Activated naive CD4-positive, alpha-beta T cell treated with anti-CD3 and anti-CD28 coated beads, Interleukin-2, amount 10 ng/mL, durations not matched to agents 7 days and 5 days (primary cell): ENCODE measurements around the gene RIMBP3C.
"Not testable (repeated sequence)": the region's sequence is repeated elsewhere in the genome, so short reads cannot be mapped to it uniquely, and the experiment has no call there.

Experiments used
- CTCF ChIA-PET: fragments of 350-600 bp; sonication (Branson Sonifier 250); formaldehyde crosslinking; loops from one replicate; lab custom pipeline; 2021; ENCODE audit warnings: antibody characterized with exemption; lab: Charles Lee
- DNase-seq: peaks from one replicate; pipeline ENCODE4 v3.0.0-alpha.2; 2020
- H3K27ac Mint-ChIP-seq: one replicate; pipeline ENCODE4 v1.8.0; 2021; ENCODE audit warnings: mild to moderate bottlenecking, moderate library complexity, mixed read lengths
- H3K27me3 Mint-ChIP-seq: one replicate; pipeline ENCODE4 v1.8.0; 2021; ENCODE audit warnings: mild to moderate bottlenecking, mixed read lengths
- H3K36me3 Mint-ChIP-seq: one replicate; pipeline ENCODE4 v1.8.0; 2021; ENCODE audit warnings: mixed read lengths
- H3K4me1 Mint-ChIP-seq: one replicate; pipeline ENCODE4 v1.8.0; 2021; ENCODE audit warnings: mixed read lengths
- H3K4me3 Mint-ChIP-seq: one replicate; pipeline ENCODE4 v1.8.0; 2021; ENCODE audit warnings: mild to moderate bottlenecking, moderate library complexity, mixed read lengths
- H3K9me3 Mint-ChIP-seq: one replicate; pipeline ENCODE4 v1.8.0; 2021; ENCODE audit warnings: mixed read lengths

Gene RIMBP3C, protein sequence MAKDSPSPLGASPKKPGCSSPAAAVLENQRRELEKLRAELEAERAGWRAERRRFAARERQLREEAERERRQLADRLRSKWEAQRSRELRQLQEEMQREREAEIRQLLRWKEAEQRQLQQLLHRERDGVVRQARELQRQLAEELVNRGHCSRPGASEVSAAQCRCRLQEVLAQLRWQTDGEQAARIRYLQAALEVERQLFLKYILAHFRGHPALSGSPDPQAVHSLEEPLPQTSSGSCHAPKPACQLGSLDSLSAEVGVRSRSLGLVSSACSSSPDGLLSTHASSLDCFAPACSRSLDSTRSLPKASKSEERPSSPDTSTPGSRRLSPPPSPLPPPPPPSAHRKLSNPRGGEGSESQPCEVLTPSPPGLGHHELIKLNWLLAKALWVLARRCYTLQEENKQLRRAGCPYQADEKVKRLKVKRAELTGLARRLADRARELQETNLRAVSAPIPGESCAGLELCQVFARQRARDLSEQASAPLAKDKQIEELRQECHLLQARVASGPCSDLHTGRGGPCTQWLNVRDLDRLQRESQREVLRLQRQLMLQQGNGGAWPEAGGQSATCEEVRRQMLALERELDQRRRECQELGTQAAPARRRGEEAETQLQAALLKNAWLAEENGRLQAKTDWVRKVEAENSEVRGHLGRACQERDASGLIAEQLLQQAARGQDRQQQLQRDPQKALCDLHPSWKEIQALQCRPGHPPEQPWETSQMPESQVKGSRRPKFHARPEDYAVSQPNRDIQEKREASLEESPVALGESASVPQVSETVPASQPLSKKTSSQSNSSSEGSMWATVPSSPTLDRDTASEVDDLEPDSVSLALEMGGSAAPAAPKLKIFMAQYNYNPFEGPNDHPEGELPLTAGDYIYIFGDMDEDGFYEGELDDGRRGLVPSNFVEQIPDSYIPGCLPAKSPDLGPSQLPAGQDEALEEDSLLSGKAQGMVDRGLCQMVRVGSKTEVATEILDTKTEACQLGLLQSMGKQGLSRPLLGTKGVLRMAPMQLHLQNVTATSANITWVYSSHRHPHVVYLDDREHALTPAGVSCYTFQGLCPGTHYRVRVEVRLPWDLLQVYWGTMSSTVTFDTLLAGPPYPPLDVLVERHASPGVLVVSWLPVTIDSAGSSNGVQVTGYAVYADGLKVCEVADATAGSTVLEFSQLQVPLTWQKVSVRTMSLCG (N-terminal part only)

DNA sequence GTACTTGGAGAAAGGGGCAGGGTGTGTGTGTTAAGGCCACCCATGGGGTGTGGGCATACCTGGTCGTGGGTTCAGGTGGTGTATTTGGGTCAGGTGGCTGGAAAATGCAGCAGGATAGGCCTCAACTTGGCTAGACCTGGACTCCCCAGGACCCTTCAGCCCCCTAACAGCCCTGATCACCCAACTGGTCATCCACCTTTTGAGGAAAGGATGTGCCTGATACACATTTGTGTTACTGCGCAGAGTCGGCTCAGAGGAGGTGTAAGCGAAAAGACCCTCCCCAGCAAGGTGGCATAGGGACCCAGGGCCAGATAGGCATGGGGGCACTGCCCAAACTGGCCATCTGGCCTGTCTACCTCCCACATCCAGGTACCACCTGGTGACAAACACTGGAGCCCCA is at the start of gene RIMBP3C:
TSS of gene RIMBP3C (minus strand) at position 101 of the 400 bp plus-strand sequence. CDS start 485 bp downstream, outside the sequence.
- H3K27ac Mint-ChIP-seq, H3K4me3 Mint-ChIP-seq, H3K27me3 Mint-ChIP-seq, H3K4me1 Mint-ChIP-seq, H3K36me3 Mint-ChIP-seq, DNase-seq, H3K9me3 Mint-ChIP-seq, CTCF ChIA-PET: not testable (repeated sequence)

DNA sequence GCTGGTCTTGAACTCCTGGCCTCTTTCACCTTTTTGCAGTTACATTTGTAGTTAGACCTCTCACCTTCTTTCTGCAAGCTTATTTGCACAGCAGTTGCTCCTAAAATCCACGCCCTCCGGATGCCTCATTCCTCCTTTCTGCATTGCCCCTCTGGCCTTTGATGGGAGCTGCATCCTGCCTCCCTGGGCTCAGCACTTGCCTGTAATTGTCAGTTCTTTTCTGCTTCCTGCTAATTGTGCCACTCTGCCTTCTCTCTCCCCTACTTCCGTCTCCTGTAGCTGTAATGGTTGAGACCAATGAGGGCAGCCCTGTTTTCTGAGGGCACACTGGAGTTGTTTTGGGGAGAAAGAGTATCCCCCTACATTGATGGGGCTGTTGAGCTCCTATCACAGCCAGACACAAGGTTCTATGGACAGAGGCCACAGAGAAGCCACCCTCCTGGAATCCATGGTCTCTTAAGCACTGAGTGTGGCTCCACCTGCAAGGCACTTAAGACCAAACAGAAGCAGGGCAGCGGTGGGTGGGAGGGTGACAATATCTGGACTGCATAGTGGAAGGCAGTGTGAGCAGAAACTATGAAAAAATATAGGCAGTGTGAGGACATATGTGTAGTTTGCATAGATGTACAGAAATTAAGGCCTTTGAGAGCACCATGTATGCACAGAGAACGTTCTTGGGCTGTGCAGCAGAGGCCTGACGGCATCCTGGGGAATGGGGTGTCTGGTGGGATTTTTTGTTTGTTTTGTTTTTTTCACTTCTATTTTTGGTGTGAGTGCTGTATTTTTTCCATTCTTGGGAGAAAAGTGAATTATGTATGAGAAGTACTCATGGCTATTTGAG is 48.0 kb upstream of the RIMBP3C start:
- H3K27ac Mint-ChIP-seq: no peak overlapping the region
- CTCF ChIA-PET: no interaction called here
- no peak overlapping the region for H3K4me3 Mint-ChIP-seq
- H3K4me1 Mint-ChIP-seq: peaks cover 16% of the 10 kb centered on the region
- H3K9me3 Mint-ChIP-seq: no peaks in the 10 kb centered on the region
- H3K36me3 Mint-ChIP-seq: peaks cover 38% of the 10 kb centered on the region
- no peaks in the 10 kb centered on the region for H3K27me3 Mint-ChIP-seq
- DNase-seq: no peak

DNA sequence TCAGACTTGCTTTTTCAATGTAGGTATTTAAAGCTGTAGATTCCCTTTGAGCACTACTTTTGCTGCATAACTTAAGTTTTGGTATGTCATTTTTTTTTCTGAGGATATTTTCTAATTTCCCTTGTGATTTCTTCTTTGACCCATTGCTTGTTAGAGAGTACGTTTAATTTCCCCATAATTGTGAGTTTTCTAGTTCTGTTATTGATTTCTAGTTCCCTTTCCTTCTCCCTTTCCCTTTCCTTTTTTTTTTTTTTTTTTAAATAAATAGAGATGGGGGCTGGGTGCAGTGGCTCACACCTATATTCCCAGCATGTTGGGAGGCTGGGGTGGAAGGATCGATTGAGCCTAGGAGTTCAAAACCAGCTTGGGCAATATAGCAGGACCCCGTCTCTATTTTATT is 47.0 kb upstream of the RIMBP3C start:
- Mint-ChIP-seq H3K27ac (no peak overlapping the region), H3K36me3 (peaks cover 47% of the 10 kb centered on the region), H3K4me3 (no peak overlapping the region), H3K27me3 (no peaks in the 10 kb centered on the region), H3K9me3 (no peaks in the 10 kb centered on the region), H3K4me1 (peaks cover 16% of the 10 kb centered on the region)
- CTCF ChIA-PET: no interaction called here
- no peak for DNase-seq

DNA sequence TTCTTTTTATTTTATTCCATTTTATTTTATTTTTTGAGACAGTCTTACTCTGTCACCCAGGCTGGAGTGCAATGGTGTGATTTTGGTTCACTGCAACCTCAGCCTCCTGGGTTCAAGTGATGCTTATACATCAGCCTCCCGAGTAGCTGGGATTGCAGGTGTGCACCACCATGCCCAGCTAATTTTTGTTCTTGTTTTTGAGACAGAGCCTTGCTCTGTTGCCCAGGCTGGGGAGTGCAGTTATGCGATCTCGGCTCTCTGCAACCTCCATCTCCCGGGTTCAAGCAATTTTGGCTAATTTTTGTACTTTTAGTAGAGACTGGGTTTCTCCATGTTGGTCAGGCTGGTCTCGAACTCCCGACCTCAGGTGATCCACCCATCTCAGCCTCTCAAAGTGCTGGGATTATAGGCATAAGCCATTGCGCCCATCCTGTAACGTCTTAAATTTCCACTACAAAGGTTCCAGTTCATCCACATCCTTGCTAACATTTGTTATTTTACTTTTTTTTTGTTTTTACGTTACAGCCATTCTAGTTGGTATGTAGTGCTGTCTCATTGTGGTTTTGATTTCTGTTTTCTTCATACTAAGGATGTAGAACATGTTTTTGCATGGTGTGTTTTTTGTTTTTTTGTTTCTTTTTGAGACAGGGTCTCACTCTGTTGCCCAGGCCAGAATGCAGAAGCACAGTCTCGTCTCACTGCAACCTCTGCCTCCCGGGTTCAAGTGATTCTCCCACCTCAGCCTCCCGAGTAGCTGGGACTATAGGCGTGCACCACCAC is 45.3 kb upstream of the RIMBP3C start:
- CTCF ChIA-PET, H3K27me3 Mint-ChIP-seq, H3K9me3 Mint-ChIP-seq, DNase-seq, H3K4me3 Mint-ChIP-seq, H3K27ac Mint-ChIP-seq: not testable (repeated sequence)
- Mint-ChIP-seq H3K36me3 (peaks cover 52% of the 10 kb centered on the region), H3K4me1 (peaks cover 11% of the 10 kb centered on the region)

DNA sequence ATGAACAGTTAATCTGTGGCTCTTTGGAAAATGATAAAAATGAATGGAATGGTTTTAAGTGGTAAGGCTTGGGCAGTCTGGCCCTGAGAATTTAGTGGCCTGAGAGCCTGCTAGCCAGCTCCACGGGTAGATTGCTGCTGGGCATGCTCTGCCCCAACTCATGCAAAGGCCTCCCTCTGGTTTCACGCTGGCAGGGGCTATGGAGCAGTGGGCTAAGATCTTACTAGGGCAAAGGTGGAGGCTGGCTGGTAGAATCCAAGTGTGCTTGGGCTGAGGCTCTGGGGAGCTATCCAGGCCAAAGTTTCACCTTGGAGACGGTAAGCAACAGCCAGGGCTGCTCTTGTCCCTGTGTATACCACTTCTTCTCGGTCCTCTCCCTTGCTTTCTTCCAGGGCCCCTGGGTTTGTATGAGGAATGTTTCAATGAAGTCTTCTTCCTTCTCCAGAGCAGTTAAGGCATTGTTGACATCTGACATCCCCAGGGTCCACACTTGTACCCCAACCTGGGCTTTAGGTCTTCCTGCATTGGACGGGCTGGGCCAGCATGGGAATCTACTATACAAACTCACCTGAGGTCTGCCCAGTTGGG is 43.7 kb upstream of the RIMBP3C start:
- Mint-ChIP-seq H3K36me3 (peaks cover 52% of the 10 kb centered on the region), H3K27ac (no peak overlapping the region), H3K27me3 (no peaks in the 10 kb centered on the region), H3K4me1 (peaks cover 15% of the 10 kb centered on the region), H3K9me3 (no peaks in the 10 kb centered on the region), H3K4me3 (no peak overlapping the region)
- DNase-seq: no peak
- CTCF ChIA-PET: interaction anchor here (0.7 to 1.9 kb wide), 2 partner anchors 11 to 34 kb away, joined by 3 to 5 read pairs; partner anchors contain the start of gene YDJC

DNA sequence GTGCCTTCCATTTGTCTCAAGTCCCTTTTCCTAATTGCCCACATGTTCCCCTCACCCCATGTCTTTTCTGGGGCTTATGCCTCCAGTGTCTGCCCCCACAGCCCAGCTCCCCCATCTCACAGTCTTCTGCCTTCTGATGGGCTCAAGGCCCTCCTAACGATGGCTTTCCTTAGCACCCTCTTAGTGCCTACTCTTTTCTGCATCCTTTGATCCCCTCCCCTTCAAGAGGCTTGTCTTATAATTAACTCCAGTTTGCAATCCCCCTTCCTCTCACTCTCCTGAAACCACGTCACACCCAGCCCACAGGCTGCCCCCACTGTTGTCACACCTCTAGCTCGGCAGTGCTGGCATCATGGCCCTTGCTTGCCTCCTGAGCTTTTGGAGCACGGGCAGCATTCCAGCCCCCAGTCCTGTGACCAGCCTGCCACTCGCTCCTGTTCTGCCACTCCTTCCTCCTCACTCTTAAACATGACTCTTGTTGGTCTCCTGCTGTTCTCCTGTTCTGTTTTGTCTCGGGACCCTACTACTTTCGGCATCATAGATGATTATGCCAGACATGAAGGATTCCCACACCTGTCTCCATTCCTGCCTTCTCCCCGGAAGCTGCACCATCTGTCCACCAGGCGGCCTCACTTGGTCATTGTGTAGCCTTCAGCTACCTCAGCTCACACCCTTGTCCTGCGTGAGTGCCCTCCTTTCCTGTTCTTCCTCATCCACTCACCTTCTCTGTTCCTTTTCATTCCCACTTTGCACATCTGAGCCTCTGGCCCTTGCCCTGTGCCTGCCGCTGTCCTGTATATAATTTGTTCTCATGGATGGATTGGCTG is 42.4 kb upstream of the RIMBP3C start:
- no peaks in the 10 kb centered on the region for H3K27me3 Mint-ChIP-seq
- CTCF ChIA-PET: interaction anchor here (0.9 to 1.9 kb wide), 2 partner anchors 15 to 36 kb away, joined by 3 to 5 read pairs; partner anchors contain the start of gene YDJC
- DNase-seq: no peak
- peaks cover 17% of the 10 kb centered on the region for H3K4me1 Mint-ChIP-seq
- peaks cover 47% of the 10 kb centered on the region for H3K36me3 Mint-ChIP-seq
- H3K9me3 Mint-ChIP-seq: no peaks in the 10 kb centered on the region
- no peak overlapping the region for H3K4me3 Mint-ChIP-seq
- H3K27ac Mint-ChIP-seq: no peak overlapping the region

DNA sequence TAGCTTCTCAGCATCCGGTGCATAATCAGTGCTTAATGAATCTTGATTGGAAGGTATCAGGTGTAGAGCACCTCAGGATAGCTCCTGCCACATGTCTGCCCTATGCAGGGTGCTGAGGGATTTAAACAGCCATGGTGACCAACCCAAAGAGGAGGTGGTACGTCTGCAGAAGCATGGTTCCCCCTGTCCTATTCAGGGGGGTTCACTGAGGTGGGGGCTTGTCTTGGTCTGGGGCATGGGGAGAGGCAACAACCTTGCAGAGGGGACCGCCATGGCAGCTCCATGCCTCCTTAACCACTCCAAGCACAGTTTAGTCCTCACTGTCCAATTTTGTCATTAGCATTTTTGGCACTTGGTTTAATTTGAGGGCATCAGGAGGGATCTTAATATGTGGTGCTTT is 41.2 kb upstream of the RIMBP3C start:
- Mint-ChIP-seq H3K4me3 (no peak overlapping the region), H3K27me3 (no peaks in the 10 kb centered on the region), H3K27ac (no peak overlapping the region), H3K9me3 (no peaks in the 10 kb centered on the region), H3K4me1 (peaks cover 23% of the 10 kb centered on the region), H3K36me3 (peaks cover 50% of the 10 kb centered on the region)
- DNase-seq: no peak
- CTCF ChIA-PET: interaction anchor here (0.9 kb wide), 1 partner anchor 16 kb away, joined by 3 read pairs; no protein-coding TSS in a partner anchor

DNA sequence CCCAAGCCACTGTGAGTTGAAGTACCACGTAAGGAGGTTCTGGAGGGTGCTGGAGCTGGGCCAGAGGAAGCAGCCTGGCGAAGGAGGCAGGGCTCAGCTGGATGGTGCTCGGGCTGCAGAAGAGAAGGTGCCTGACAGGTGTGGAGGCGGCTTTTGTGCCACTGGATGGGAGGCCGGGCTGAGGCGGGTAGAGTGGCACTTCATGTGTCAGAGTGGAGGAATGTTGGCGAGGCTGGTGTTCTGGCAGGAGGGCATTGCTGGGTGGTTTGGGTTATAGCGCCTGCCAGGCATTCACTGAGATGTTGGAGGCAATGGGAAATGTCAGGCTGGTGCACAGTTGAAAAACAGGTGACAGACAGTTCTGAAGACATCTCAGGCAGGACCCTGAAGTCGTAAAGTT is 40.4 kb upstream of the RIMBP3C start:
- Mint-ChIP-seq H3K9me3 (no peaks in the 10 kb centered on the region), H3K36me3 (peaks cover 48% of the 10 kb centered on the region), H3K4me1 (peaks cover 28% of the 10 kb centered on the region), H3K27ac (peak overlapping the region; percentile 49), H3K27me3 (no peaks in the 10 kb centered on the region), H3K4me3 (no peak overlapping the region)
- DNase-seq: no peak
- CTCF ChIA-PET: no interaction called here

DNA sequence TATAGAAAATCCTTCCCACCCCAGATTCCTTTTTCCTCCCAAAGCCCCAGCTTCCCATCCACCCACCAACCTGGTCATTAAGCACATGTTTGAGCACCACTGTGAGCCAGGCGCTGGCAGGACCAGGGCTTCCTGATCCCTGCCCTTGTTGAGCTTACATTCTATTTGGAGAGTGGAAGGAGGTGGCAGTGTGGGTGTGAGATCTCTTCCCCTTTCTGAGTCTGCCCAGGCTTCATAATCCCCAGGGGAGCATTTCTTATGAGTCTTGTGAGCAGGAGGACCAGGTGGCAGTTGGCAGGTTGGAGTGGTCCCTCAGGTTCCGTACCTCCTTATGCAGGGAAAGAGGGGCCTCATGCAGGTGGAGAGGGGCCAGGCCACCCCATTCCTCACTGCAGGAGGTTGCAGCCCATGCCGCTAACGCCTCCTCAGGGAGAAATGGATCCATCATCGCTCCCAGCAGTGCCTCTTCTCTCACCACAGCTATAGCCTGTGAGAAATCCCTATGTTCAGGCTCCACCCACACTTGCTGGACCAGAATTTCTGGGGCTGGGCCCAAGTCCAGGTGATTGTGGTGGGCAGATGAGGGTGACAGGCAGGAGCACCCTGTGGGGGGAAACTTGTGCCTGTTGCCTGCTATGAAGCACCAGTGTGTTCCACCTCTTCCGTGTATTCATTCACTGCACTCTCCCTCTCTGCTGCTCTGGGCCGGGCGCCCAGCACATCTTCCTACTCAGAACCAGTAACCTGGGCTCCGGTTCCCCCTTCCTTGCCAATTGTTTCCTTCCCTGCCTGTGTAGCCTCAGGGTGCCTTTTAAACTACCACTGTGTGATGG is 39.8 kb upstream of the RIMBP3C start:
- Mint-ChIP-seq H3K27me3 (no peaks in the 10 kb centered on the region), H3K36me3 (peaks cover 45% of the 10 kb centered on the region), H3K27ac (no peak overlapping the region), H3K4me3 (no peak overlapping the region), H3K9me3 (no peaks in the 10 kb centered on the region), H3K4me1 (peaks cover 28% of the 10 kb centered on the region)
- DNase-seq: no peak
- CTCF ChIA-PET: no interaction called here

DNA sequence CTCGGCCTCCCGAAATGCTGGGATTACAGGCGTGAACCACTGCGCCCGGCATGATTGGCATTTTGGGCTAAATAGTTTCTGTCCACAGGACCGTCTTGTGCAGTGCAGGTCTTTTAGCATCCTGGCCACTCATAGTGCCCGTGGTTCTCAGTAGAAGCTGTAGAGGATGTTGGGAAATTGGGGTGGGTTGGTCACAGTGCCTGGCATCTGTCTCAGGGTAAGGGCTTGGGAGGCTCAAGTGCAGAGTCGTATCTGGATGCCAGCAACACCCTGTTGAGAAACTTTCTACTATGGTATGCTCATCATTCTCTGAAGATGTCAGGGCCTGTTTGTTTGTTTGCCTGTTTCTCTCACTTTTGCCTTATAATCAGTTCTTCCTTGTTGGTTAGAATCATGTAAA is 38.1 kb upstream of the RIMBP3C start:
- Mint-ChIP-seq H3K27me3 (no peaks in the 10 kb centered on the region), H3K9me3 (no peaks in the 10 kb centered on the region), H3K27ac (peak overlapping the region; percentile 61), H3K4me3 (no peak overlapping the region), H3K4me1 (peaks cover 34% of the 10 kb centered on the region), H3K36me3 (peaks cover 33% of the 10 kb centered on the region)
- CTCF ChIA-PET: no interaction called here
- DNase-seq: no peak
